ENCODE results near the gene F13A1. TPM values are rescaled to one million over a fixed set of nuclear protein-coding genes. Genes with fewer than 3 reads are reported as not detected.

Gene F13A1
- total and polyA plus RNA-seq, 7 donors, result 4.9 to 58.9 (median 26.2) TPM

DNA sequence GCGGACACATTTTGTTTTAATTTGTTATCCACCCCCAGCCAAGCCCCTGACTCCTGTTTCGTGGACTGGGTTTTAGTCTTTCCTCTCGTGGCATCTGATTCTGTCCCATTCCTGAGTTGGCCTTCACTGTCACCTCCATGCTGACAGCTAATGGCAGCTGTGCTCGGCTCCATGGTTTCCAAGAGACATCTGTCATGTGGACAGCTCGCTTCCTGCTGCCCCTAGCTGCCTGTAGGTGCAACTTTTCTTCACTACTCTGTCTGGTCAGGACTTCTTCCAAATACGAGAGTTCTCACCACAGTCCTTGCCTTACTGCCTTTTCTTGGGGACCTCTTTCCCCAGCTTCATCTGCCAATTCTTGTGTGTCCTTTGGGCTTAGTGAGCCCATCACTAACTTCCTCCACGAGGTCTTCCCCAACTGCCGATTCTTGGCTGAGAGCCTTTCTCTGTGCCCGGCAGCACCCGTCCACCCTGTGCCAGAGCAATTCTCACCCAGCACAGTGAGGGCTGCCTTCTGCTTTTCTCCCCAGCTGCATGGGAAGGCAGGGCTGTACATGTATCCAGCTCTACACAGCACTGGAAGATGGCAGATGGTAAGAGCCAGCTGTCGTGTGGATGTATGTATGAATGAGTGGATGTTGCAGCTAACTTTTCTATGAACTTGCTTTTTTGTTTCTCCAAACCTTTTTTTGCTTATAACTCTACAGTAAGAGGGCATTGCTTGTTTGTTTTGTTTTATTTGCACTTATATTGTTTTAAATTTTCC lies 140.4 kb downstream of the F13A1 start:
- Histone ChIP-seq H3K27ac (no peak overlapping the region), H3K4me1 (no peaks in the 10 kb centered on the region), H3K27me3 (ENCODE audit: insufficient read depth in 3 of 3, low read length in 2 of 3) (peaks cover 0 to 3% (median 3%) of the 10 kb centered on the region in 3 donors), H3K36me3 (ENCODE audit: insufficient read depth in 1 of 2, low read depth in 1 of 2) (no peaks in the 10 kb centered on the region), H3K9me3 (no peaks in the 10 kb centered on the region), H3K4me3 (no peak overlapping the region)
- intact Hi-C loops (cut with DNase I), result no loop called here
- ATAC-seq (no peak), DNase-seq (no peak)
- 33 to 56% (median 39%) methylated on average over 11 of the region's 11 CpGs for WGBS, 3 donors
- no peak for TF ChIP-seq CTCF (IDR thresholded peaks at IDR 0.05)

DNA sequence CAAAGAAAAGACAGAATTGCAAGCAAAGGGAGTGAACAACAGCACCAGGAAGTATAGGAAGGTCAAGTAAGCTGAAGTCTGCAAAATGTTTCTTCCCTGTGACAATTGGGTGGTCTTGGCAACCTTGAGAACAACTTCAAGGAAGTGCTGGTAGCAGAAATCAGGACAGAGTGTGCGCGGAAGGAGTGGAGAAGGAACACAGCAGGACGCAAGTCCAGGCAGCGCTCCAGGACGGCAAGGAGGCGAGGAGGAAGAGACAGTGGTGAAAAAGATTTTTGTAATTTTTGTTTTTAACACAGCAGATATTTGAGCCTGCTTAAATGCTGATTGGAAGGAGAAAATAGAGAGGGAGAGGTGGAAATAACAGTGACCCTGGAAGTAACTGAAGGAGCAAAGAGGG lies 141.7 kb downstream of the F13A1 start:
- no peak overlapping the region for H3K27ac ChIP-seq
- no peak overlapping the region for H3K4me3 ChIP-seq
- H3K9me3 ChIP-seq, result no peaks in the 10 kb centered on the region
- DNase-seq (no peak), ATAC-seq (no peak)
- no peak for TF ChIP-seq CTCF (IDR thresholded peaks at IDR 0.05)
- WGBS, 3 donors, result 66 to 89% (median 75%) methylated on average over 6 of the region's 6 CpGs
- intact Hi-C loops (cut with DNase I), result no loop called here
- H3K4me1 ChIP-seq, result no peaks in the 10 kb centered on the region
- no peaks in the 10 kb centered on the region for H3K36me3 ChIP-seq (ENCODE audit: insufficient read depth in 1 of 2, low read depth in 1 of 2)
- H3K27me3 ChIP-seq (ENCODE audit: insufficient read depth in 3 of 3, low read length in 2 of 3), result peaks cover 0 to 3% (median 3%) of the 10 kb centered on the region in 3 donors

DNA sequence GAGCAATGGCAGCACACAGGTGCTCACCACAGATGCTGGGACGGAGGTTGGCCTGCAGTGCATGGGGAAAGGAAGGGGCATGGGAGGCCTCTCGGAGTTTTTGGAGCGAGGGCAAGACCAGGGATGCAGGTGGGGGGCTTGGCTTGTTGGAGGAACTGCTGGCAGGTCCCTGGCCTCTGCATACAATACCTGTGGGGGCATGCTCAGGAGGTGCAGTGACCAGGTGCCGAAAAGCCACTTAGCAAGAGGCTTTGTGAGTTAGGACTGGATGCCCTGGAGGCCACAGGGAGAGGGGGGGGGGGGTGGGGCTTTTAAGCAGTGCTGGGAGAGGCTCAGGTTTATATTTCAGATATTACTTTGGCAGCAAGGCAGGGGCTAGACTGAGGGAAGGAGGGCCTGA lies 142.7 kb downstream of the F13A1 start:
- ATAC-seq, result no peak
- no peak for TF ChIP-seq CTCF (IDR thresholded peaks at IDR 0.05)

DNA sequence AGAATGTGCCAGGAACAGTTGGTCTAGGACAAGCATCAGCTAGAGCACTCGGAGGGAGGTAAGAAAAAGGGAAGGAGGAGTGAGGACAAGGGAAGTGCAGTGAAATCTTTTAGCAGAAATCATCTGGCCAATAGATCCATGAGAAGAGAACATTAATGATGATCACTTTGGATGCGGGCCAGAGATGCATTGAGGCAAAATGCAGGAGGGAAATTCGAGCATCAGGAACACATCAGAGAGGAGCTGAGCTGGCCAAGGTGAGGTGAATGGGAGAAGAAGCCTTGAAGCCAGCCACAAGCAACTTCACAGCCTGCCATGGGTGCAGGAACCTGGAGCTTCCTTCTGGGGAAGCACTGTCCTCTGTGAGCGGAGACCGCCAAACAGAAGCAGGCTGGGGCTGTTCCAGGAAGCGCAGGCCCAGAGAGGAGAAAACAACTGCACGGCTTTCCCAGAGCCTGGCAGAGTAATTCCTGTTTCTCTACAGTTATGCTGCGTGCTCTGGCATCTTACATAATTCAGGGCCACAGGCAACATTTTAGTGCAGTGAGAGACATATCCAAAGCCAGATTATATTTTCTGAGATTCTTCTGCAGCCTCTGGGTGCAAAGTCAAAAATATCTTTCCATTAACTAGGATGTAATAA lies 143.8 kb downstream of the F13A1 start:
- Histone ChIP-seq H3K9me3 (no peaks in the 10 kb centered on the region), H3K4me1 (no peaks in the 10 kb centered on the region), H3K4me3 (no peak overlapping the region), H3K27ac (no peak overlapping the region), H3K36me3 (ENCODE audit: insufficient read depth in 1 of 2, low read depth in 1 of 2) (no peaks in the 10 kb centered on the region), H3K27me3 (ENCODE audit: insufficient read depth in 3 of 3, low read length in 2 of 3) (peaks cover 0 to 3% (median 0%) of the 10 kb centered on the region in 3 donors)
- intact Hi-C loops (cut with DNase I), result no loop called here
- no peak for DNase-seq
- no peak for TF ChIP-seq CTCF (IDR thresholded peaks at IDR 0.05)
- 24 to 48% (median 37%) methylated on average over 8 of the region's 8 CpGs for WGBS, 3 donors
- no peak for ATAC-seq

More for the DNA sequence above, 142.7 kb downstream of the F13A1 start:
- Histone ChIP-seq H3K4me3 (no peak overlapping the region), H3K27me3 (ENCODE audit: insufficient read depth in 3 of 3, low read length in 2 of 3) (peaks cover 0 to 3% (median 3%) of the 10 kb centered on the region in 3 donors), H3K9me3 (no peaks in the 10 kb centered on the region), H3K4me1 (no peaks in the 10 kb centered on the region), H3K27ac (no peak overlapping the region), H3K36me3 (ENCODE audit: insufficient read depth in 1 of 2, low read depth in 1 of 2) (no peaks in the 10 kb centered on the region)
- 91 to 94% (median 92%) methylated on average over 4 of the region's 4 CpGs for WGBS, 3 donors
- intact Hi-C loops (cut with DNase I), result no loop called here
- DNase-seq, result no peak

Data from psoas muscle (tissue), 8 donors.